MCF 10A (cell line): ENCODE data around the gene RGS16. TPM values are rescaled to one million over a fixed set of nuclear protein-coding genes. Genes with fewer than 3 reads are reported as not detected.
A peak's percentile ranks its signal among the peaks of the same experiment; 100 is the strongest.

Experiments
- BruUV-seq: library from RNA; stranded (reverse); fragments of 400-500 nt; replicated peaks from 2 replicates; lab custom pipeline; 2021; lab: Mats Ljungman, UMichigan
- CTCF ChIA-PET: fragments of 300-600 bp; sonication (Branson Sonifier 250); formaldehyde crosslinking; extraction: SDS; loops from one replicate; lab custom pipeline; 2021; ENCODE audit warnings: antibody characterized with exemption, inconsistent platforms; lab: Yijun Ruan, JAX
- POLR2A ChIA-PET: fragments of 300-600, 350-650 bp; sonication (Branson Sonifier 250); formaldehyde crosslinking; extraction: SDS; loops from one replicate; lab custom pipeline; 2020; ENCODE audit warnings: antibody characterized with exemption, inconsistent platforms; lab: Yijun Ruan, JAX
- DNase-seq: peaks from one replicate; pipeline ENCODE4 v3.0.0-alpha.2; 2018; ENCODE audit not compliant: unreplicated experiment
- H3K27ac Mint-ChIP-seq: one replicate; pipeline ENCODE4 v1.8.0; 2022; ENCODE audit warnings: mild to moderate bottlenecking, low read depth, mixed read lengths; ENCODE audit not compliant: unreplicated experiment
- H3K27me3 Mint-ChIP-seq: one replicate; pipeline ENCODE4 v1.8.0; 2022; ENCODE audit warnings: mixed read lengths; ENCODE audit not compliant: insufficient read depth, unreplicated experiment
- H3K36me3 Mint-ChIP-seq: one replicate; pipeline ENCODE4 v1.8.0; 2022; ENCODE audit warnings: mild to moderate bottlenecking, moderate library complexity, mixed read lengths; ENCODE audit not compliant: insufficient read depth, unreplicated experiment
- H3K4me1 Mint-ChIP-seq: one replicate; pipeline ENCODE4 v1.8.0; 2022; ENCODE audit warnings: mixed read lengths; ENCODE audit not compliant: insufficient read depth, unreplicated experiment
- H3K4me3 Mint-ChIP-seq: one replicate; pipeline ENCODE4 v1.8.0; 2022; ENCODE audit warnings: mild to moderate bottlenecking, moderate library complexity, mixed read lengths; ENCODE audit not compliant: unreplicated experiment
- H3K9me3 Mint-ChIP-seq: one replicate; pipeline ENCODE4 v1.8.0; 2022; ENCODE audit warnings: mixed read lengths; ENCODE audit not compliant: unreplicated experiment
- intact Hi-C: fragments of 100-400 bp; cut with micrococcal nuclease; formaldehyde crosslinking; loops from 2 replicates; pipeline ENCODE4 v1.14.1; 2022
- total RNA-seq: library from RNA; stranded (reverse); gene quantifications from 2 replicates; pipeline ENCODE4 v1.2.3, GENCODE V29; 2022
- TF ChIP-seq, protein P1 (sequence below): fragments of 200-600 bp; IDR thresholded peaks from one replicate; pipeline ENCODE4 v1.8.0; 2022; ENCODE audit warnings: antibody characterized with exemption, mild to moderate bottlenecking; ENCODE audit not compliant: unreplicated experiment

Gene RGS16
- total RNA-seq, 1 experiment from 2014 or later: 13.7 TPM

GRCh38 chr1:182625024-182625423, 20.8 kb upstream of the RGS16 start:
- TF ChIP-seq, protein P1, sequence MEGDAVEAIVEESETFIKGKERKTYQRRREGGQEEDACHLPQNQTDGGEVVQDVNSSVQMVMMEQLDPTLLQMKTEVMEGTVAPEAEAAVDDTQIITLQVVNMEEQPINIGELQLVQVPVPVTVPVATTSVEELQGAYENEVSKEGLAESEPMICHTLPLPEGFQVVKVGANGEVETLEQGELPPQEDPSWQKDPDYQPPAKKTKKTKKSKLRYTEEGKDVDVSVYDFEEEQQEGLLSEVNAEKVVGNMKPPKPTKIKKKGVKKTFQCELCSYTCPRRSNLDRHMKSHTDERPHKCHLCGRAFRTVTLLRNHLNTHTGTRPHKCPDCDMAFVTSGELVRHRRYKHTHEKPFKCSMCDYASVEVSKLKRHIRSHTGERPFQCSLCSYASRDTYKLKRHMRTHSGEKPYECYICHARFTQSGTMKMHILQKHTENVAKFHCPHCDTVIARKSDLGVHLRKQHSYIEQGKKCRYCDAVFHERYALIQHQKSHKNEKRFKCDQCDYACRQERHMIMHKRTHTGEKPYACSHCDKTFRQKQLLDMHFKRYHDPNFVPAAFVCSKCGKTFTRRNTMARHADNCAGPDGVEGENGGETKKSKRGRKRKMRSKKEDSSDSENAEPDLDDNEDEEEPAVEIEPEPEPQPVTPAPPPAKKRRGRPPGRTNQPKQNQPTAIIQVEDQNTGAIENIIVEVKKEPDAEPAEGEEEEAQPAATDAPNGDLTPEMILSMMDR: no peak
- no TSS peak for BruUV-seq
- Mint-ChIP-seq H3K4me1 (peaks cover 41% of the 10 kb centered on the region), H3K27me3 (no peaks in the 10 kb centered on the region), H3K4me3 (no peak overlapping the region), H3K27ac (no peak overlapping the region), H3K9me3 (peaks cover 13% of the 10 kb centered on the region), H3K36me3 (no peaks in the 10 kb centered on the region)
- ChIA-PET POLR2A (interaction anchor here (1.4 to 1.8 kb wide), 2 partner anchors 10 to 20 kb away, joined by 4 to 6 read pairs; partner anchors contain the start of gene RGS16), CTCF (interaction anchor here (0.6 to 8.2 kb wide), 4 partner anchors 23 to 159 kb away, joined by 3 to 42 read pairs (median 4); no protein-coding TSS in a partner anchor)
- intact Hi-C loops: no loop called here
- DNase-seq: no peak

GRCh38 chr1:182624577-182624976, 20.4 kb upstream of the RGS16 start:
- Mint-ChIP-seq H3K4me1 (peaks cover 41% of the 10 kb centered on the region), H3K27me3 (no peaks in the 10 kb centered on the region), H3K4me3 (no peak overlapping the region), H3K36me3 (no peaks in the 10 kb centered on the region), H3K27ac (no peak overlapping the region), H3K9me3 (peaks cover 13% of the 10 kb centered on the region)
- no peak for DNase-seq
- intact Hi-C loops: no loop called here
- POLR2A ChIA-PET: interaction anchor here (1.0 kb wide), 1 partner anchor 21 kb away, joined by 4 read pairs; no protein-coding TSS in a partner anchor
- TF ChIP-seq, protein P1: no peak
- no TSS peak for BruUV-seq
- CTCF ChIA-PET: interaction anchor here (0.5 to 8.2 kb wide), 5 partner anchors 23 to 164 kb away, joined by 3 to 42 read pairs (median 3); no protein-coding TSS in a partner anchor

DNA sequence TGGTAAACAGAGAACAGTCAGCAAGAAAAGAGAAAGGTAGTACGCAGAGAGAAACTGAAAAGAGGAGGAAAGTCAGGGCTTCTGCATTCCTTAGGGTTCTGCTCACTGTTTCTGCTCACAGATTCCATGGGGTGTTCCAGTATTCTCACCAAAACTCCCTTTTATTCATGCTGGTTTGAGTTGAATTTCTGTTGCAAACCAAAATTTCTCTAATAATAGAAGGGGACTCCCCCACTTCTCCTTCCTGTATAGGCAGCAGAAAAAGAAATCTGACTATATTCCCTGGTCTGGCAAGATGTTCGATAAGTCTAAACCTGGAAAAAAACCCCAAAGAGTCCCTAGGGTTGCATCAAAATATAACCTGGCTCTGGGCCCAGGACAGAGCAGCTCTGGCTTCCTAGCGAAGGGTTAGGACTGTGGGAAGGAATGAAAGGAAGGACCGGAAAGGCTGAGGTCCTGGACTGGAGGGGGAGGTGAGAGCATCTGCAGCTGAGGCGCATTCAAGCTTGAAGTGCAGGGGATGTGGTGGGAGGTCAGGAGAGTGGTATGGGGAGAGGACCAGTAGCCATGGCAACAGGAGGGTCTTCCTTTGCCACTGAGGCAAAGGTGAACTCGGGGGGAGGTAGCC, 18.8 kb upstream of the RGS16 start:
- CTCF ChIA-PET: interaction anchor here (0.8 to 8.2 kb wide), 2 partner anchors 161 to 342 kb away, joined by 5 to 42 read pairs; no protein-coding TSS in a partner anchor
- H3K4me1 Mint-ChIP-seq: peaks cover 54% of the 10 kb centered on the region
- POLR2A ChIA-PET: interaction anchor here (0.8 kb wide), 1 partner anchor 70 kb away, joined by 3 read pairs; no protein-coding TSS in a partner anchor
- peak; percentile 56 for DNase-seq
- TF ChIP-seq, protein P1: no peak
- H3K9me3 Mint-ChIP-seq: peaks cover 13% of the 10 kb centered on the region
- no peaks in the 10 kb centered on the region for H3K36me3 Mint-ChIP-seq
- no peak overlapping the region for H3K27ac Mint-ChIP-seq
- no peaks in the 10 kb centered on the region for H3K27me3 Mint-ChIP-seq
- intact Hi-C loops: no loop called here
- H3K4me3 Mint-ChIP-seq: no peak overlapping the region
- BruUV-seq: no TSS peak

DNA sequence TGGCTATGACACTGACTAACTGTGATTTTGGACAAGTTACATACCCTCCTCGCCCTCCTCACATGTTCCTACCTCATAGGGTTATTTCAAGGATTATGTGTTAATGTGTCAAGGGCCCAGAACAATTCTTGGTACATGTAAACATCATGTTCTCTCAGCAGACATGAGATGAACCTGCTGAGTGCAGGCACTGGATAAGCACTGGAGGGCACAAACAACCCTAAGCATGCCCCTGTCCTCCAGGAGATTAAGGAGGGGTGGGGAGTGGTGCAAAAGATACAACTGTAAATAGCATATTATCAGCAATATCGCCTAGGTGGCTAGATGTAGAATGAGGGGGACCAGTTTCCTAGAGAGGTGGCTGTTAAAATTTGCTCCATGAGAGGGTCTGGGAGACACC, 17.7 kb upstream of the RGS16 start:
- no TSS peak for BruUV-seq
- H3K4me3 Mint-ChIP-seq: no peak overlapping the region
- H3K27ac Mint-ChIP-seq: no peak overlapping the region
- intact Hi-C loops: no loop called here
- TF ChIP-seq, protein P1: no peak
- H3K9me3 Mint-ChIP-seq: peaks cover 13% of the 10 kb centered on the region
- no peaks in the 10 kb centered on the region for H3K27me3 Mint-ChIP-seq
- peaks cover 61% of the 10 kb centered on the region for H3K4me1 Mint-ChIP-seq
- ChIA-PET POLR2A (no interaction called here), CTCF (no interaction called here)
- no peak for DNase-seq
- no peaks in the 10 kb centered on the region for H3K36me3 Mint-ChIP-seq
